ENCODE measurements around the gene SRD5A1.

The SRD5A1 gene

GRCh38 chr5:6692906-6693305, 59.7 kb downstream of the SRD5A1 start:
- in situ Hi-C loops (cut with MboI; ENCODE audit: low pct_unique_long_range_greater_than_20kb, low sequenced_read_pairs, unreplicated experiment): no loop called here
- TF ChIP-seq, protein P1, sequence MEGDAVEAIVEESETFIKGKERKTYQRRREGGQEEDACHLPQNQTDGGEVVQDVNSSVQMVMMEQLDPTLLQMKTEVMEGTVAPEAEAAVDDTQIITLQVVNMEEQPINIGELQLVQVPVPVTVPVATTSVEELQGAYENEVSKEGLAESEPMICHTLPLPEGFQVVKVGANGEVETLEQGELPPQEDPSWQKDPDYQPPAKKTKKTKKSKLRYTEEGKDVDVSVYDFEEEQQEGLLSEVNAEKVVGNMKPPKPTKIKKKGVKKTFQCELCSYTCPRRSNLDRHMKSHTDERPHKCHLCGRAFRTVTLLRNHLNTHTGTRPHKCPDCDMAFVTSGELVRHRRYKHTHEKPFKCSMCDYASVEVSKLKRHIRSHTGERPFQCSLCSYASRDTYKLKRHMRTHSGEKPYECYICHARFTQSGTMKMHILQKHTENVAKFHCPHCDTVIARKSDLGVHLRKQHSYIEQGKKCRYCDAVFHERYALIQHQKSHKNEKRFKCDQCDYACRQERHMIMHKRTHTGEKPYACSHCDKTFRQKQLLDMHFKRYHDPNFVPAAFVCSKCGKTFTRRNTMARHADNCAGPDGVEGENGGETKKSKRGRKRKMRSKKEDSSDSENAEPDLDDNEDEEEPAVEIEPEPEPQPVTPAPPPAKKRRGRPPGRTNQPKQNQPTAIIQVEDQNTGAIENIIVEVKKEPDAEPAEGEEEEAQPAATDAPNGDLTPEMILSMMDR (IDR thresholded peaks at IDR 0.05; ENCODE audit: extremely low read depth, insufficient read depth, missing control alignments): no peak
- DNase-seq (ENCODE audit: low spot score): no peak

- no peak for DNase-seq (ENCODE audit: low spot score)
- TF ChIP-seq, protein P1 (IDR thresholded peaks at IDR 0.05; ENCODE audit: extremely low read depth, insufficient read depth, missing control alignments): no peak
- in situ Hi-C loops (cut with MboI; ENCODE audit: low pct_unique_long_range_greater_than_20kb, low sequenced_read_pairs, unreplicated experiment): no loop called here
These were observed 65.5 kb downstream of the SRD5A1 start for GRCh38 chr5:6698696-6699095.

DNA sequence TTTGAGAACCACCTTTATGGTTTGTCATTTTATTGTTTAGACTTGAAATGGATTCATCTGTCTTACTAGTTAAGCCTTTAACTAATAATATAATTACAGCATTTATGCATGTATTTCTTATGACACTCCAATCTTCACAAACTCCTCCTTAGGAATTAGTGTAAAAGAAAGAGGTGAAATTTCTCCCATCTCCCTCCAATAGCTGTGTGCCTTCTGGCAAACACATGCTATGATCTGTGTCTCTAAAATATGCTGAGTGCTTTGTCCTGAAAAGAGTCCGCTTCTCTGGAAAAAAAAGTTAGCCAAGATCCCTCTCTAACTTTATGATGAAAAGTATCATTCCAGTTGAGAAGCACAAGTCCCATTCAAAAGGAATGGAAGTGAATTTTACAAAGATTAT, 66.1 kb downstream of the SRD5A1 start:
- TF ChIP-seq, protein P1 (IDR thresholded peaks at IDR 0.05; ENCODE audit: extremely low read depth, insufficient read depth, missing control alignments): no peak
- DNase-seq (ENCODE audit: low spot score): no peak
- in situ Hi-C loops (cut with MboI; ENCODE audit: low pct_unique_long_range_greater_than_20kb, low sequenced_read_pairs, unreplicated experiment): no loop called here

- TF ChIP-seq, protein P1 (IDR thresholded peaks at IDR 0.05; ENCODE audit: extremely low read depth, insufficient read depth, missing control alignments): no peak
- no peak for DNase-seq (ENCODE audit: low spot score)
- in situ Hi-C loops (cut with MboI; ENCODE audit: low pct_unique_long_range_greater_than_20kb, low sequenced_read_pairs, unreplicated experiment): no loop called here
These were observed 66.9 kb downstream of the SRD5A1 start for GRCh38 chr5:6700074-6700684.

GRCh38 chr5:6700685-6701355, 67.6 kb downstream of the SRD5A1 start:
- DNase-seq (ENCODE audit: low spot score): no peak
- TF ChIP-seq, protein P1 (IDR thresholded peaks at IDR 0.05; ENCODE audit: extremely low read depth, insufficient read depth, missing control alignments): no peak
- in situ Hi-C loops (cut with MboI; ENCODE audit: low pct_unique_long_range_greater_than_20kb, low sequenced_read_pairs, unreplicated experiment): no loop called here

- TF ChIP-seq, protein P1 (IDR thresholded peaks at IDR 0.05; ENCODE audit: extremely low read depth, insufficient read depth, missing control alignments): no peak
These were observed 68.3 kb downstream of the SRD5A1 start for GRCh38 chr5:6701491-6701890.

More at GRCh38 chr5:6701491-6701890, 68.3 kb downstream of the SRD5A1 start:
- in situ Hi-C loops (cut with MboI; ENCODE audit: low pct_unique_long_range_greater_than_20kb, low sequenced_read_pairs, unreplicated experiment): no loop called here
- DNase-seq (ENCODE audit: low spot score): no peak

Data from GM13977 (cell line).